ENCODE results near the gene GNG12.

GRCh38 chr1:67768480-67768879 is 64.8 kb downstream of the GNG12 start:
- TF ChIP-seq CTCF (conservative IDR thresholded peaks at IDR 0.05; ENCODE audit: low read length): no peak
- TF ChIP-seq EZH2phosphoT487 (IDR thresholded peaks at IDR 0.05; ENCODE audit: borderline replicate concordance): no peak
